GM06990 (cell line): ENCODE data around the gene MAD1L1.

Source experiments
- DNase-seq: peaks from one replicate; pipeline ENCODE4 v3.0.0-alpha.2; 2011; ENCODE audit not compliant: insufficient read length; ENCODE audit errors: extremely low read depth
- H3K27me3 ChIP-seq: replicated peaks from 2 replicates; pipeline ENCODE4 v1.6.0; 2011; ENCODE audit warnings: low read length; ENCODE audit not compliant: control insufficient read depth, insufficient read depth
- H3K36me3 ChIP-seq: 2 replicates; pipeline ENCODE4 v1.5.1; 2011; ENCODE audit warnings: low read length; ENCODE audit not compliant: control insufficient read depth, insufficient read depth
- H3K4me3 ChIP-seq: replicated peaks from 2 replicates; pipeline ENCODE4 v1.5.1; 2011; ENCODE audit warnings: low read depth, mild to moderate bottlenecking, control low read depth, low read length
- CTCF ChIP-seq: IDR thresholded peaks from 2 replicates; pipeline ENCODE4 v1.5.1; 2011; ENCODE audit warnings: low read length, control low read depth, mild to moderate bottlenecking, inconsistent platforms; ENCODE audit not compliant: insufficient read depth, poor library complexity, severe bottlenecking

MAD1L1 gene

DNA sequence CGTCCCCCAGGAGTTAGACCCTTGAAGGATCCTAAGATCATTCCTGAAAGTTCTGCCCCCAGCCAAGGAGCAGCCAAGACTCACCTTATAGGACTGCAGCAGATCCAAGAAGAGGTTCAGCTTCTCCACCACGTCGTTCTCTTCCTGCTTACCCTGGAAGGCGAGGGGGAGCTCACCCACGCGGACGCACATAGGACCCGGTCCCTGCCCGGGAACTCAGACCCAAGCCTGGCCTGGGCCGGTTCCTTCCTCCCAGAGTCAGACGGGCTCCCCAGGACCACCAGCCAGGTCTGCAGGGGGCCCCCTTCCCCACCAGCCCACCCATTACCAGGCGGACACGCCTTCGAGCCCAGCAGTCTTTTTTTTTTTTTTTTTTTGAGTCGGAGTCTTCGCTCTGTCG lies 24.9 kb upstream of the MAD1L1 start:
- Histone ChIP-seq H3K27me3 (no peaks in the 10 kb centered on the region), H3K4me3 (no peak overlapping the region), H3K36me3 (peaks cover 45% of the 10 kb centered on the region)
- DNase-seq = no peak
- no peak for TF ChIP-seq CTCF

DNA sequence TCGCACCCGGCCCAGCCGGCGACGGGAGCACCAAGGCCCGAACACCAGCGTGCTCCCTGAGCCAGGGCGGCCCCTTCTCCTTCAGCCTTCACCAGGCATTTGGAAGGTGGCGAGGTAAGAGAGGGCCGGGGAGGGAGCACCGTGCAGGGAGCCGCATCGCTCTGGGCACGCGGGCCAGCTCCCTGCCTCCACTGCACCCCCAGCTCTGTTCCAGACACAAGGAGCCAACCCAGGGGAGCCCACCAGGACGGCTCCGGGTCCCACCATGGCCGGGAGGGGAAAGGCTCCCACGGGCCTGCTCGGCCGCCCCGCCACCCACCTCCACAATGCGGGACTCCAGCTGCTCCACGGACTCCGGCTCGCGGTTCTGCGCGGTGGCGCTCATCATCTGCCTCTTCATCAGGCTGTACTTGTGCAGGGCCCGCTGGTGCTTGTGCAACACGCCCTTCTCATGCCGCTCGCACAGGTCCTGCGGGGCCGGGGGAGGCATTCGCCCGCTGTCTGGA lies 24.4 kb upstream of the MAD1L1 start:
- no peak for TF ChIP-seq CTCF
- no peak overlapping the region for H3K4me3 ChIP-seq

DNA sequence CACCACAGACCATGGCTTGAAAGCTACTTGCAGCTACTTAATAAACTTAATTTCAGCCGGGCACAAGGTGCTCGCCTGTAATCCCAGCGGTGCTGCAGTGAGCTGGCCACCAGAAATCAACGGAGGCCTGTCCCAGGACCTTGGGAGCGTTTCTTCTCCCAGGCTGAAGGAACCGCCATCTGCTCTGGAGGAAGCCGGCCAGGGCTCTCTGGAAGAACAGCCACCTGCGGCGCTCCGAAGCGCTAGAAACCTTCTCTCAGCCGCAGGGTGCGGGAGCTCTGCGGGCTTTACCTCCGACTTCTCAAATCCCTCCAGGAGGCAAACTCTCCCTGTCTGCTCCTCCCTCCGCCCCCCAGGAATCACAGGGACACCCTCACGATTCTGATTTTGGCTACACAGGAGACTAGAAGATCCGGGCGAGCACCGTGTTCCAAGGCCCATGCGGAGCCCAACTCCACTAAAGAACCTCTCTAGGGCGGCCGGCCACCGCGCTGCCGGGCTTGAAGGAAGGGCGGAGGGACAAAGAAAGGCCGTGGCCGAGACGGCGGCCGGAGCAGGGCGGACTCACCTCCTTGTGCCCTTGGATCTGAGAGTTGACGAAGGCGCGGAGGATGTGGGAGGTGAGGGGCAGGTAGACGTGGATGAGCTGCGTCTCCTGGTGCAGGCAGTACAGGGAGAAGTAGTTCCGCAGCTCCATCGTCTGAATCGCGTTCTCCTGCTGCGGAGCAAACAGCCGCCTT lies 23.7 kb upstream of the MAD1L1 start:
- Histone ChIP-seq H3K27me3 (no peaks in the 10 kb centered on the region), H3K4me3 (no peak overlapping the region), H3K36me3 (peaks cover 43% of the 10 kb centered on the region)
- no peak for DNase-seq
- TF ChIP-seq CTCF = no peak

More for the DNA sequence above, 24.4 kb upstream of the MAD1L1 start:
- Histone ChIP-seq H3K27me3 (no peaks in the 10 kb centered on the region), H3K36me3 (peaks cover 43% of the 10 kb centered on the region)
- no peak for DNase-seq

DNA sequence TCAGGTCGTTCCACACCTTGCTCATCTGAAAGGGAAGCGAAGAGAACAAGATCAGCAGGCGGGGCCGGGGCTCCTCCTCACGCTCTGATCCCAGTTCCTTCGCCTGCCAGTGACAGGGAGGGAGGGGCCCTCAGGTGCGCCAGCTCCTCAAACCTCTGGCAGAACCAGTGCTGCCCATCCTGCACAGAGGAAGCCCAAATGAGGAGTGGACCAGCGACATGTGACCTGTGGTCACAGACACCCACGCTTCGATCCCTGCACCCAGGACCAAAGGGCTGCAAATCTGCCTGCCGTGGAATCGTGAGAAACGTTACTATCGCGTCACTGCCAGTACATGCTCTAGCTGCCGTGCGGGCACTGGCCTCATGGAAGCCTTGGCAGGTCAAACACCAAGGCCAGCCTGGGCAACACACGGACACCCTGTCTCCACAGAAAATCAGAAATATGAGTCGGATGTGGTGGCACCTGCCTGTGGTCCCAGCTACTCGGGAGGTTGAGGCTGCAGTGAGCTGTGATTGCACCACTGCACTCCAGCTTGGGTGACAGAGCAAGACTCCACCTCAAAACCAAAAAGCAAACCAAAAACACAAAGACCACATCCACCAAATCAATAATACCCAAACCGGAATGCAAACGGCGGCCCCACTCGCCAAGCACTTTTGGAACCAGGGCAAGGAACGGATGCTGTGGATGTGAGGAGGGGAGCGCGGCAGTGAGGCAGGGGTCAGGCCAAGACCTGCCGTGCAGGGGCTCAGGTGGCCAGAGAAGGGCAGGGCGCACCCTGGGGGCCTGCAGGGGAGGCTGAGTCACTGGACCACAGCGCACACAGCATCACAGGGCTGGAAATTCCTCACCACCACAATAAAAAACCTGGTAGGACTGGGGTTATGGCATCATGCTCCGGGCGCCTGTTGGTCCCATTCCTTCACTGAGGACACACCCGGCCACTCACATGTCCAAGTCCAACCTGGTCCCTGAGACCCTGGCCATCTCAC lies 22.7 kb upstream of the MAD1L1 start:
- no peaks in the 10 kb centered on the region for H3K27me3 ChIP-seq
- H3K36me3 ChIP-seq = peaks cover 45% of the 10 kb centered on the region
- no peak for DNase-seq
- H3K4me3 ChIP-seq = no peak overlapping the region
- TF ChIP-seq CTCF = no peak

- peaks cover 43% of the 10 kb centered on the region for H3K36me3 ChIP-seq
These were observed 21.8 kb upstream of the MAD1L1 start for GRCh38 chr7:2254429-2255144.

More at GRCh38 chr7:2254429-2255144, 21.8 kb upstream of the MAD1L1 start:
- DNase-seq = no peak
- H3K27me3 ChIP-seq = no peaks in the 10 kb centered on the region
- TF ChIP-seq CTCF = no peak
- no peak overlapping the region for H3K4me3 ChIP-seq
